IMR-90 (cell line): ENCODE data around the gene MRC1. TPM values are rescaled to one million over a fixed set of nuclear protein-coding genes. Genes with fewer than 3 reads are reported as not detected.

ENCODE experiments used
- ATAC-seq: fragments of 200-7000 bp; cut with Tn5 transposase; 2 replicates; pipeline ENCODE4 v1.9.1; 2020; ENCODE audit warnings: low read depth, mild to moderate bottlenecking, moderate library complexity
- BruUV-seq: library from RNA; stranded (reverse); fragments of 400-500 nt; replicated peaks from 2 replicates; lab custom pipeline; 2021; lab: Mats Ljungman, UMichigan
- CTCF ChIA-PET: fragments of 300-600 bp; formaldehyde crosslinking; extraction: SDS; loops from one replicate; lab custom pipeline; 2021; ENCODE audit warnings: antibody characterized with exemption; lab: Yijun Ruan, JAX
- POLR2A ChIA-PET: fragments of 300-600 bp; sonication (Branson Sonifier 250); formaldehyde crosslinking; loops from one replicate; lab custom pipeline; 2022; ENCODE audit warnings: antibody characterized with exemption; ENCODE audit not compliant: unreplicated experiment; lab: Charles Lee
- DNase-seq: peaks from one replicate; pipeline ENCODE4 v3.0.0; 2013
- H2AFZ ChIP-seq: replicated peaks from 2 replicates; pipeline ENCODE3; 2013; ENCODE audit warnings: low read length, mild to moderate bottlenecking; ENCODE audit not compliant: poor library complexity
- H2AK5ac ChIP-seq: 2 replicates; pipeline ENCODE4 v1.6.1; 2013; ENCODE audit warnings: low read depth, low read length, inconsistent platforms
- H2AK9ac ChIP-seq: replicated peaks from 2 replicates; pipeline ENCODE3; 2013; ENCODE audit warnings: mild to moderate bottlenecking, low read depth, low read length, moderate library complexity; ENCODE audit not compliant: poor library complexity
- H2BK120ac ChIP-seq: 2 replicates; pipeline ENCODE4 v1.6.1; 2013; ENCODE audit warnings: low read depth, low read length, inconsistent platforms
- H2BK15ac ChIP-seq: 3 replicates; pipeline ENCODE4 v1.6.1; 2013; ENCODE audit warnings: low read depth, low read length, inconsistent platforms
- H2BK20ac ChIP-seq: 2 replicates; pipeline ENCODE4 v1.6.1; 2013; ENCODE audit warnings: low read depth, mild to moderate bottlenecking, inconsistent platforms, low read length, moderate library complexity
- H2BK5ac ChIP-seq: 2 replicates; pipeline ENCODE4 v1.6.1; 2013; ENCODE audit warnings: mild to moderate bottlenecking, low read depth, low read length, inconsistent platforms; ENCODE audit not compliant: poor library complexity, severe bottlenecking
- H3K14ac ChIP-seq: replicated peaks from 2 replicates; pipeline ENCODE4 v1.6.1; 2013; ENCODE audit warnings: low read depth, low read length, inconsistent platforms
- H3K18ac ChIP-seq: 2 replicates; pipeline ENCODE4 v1.6.1; 2013; ENCODE audit warnings: low read depth, low read length, control low read depth
- H3K23ac ChIP-seq: 2 replicates; pipeline ENCODE4 v1.6.1; 2013; ENCODE audit warnings: low read depth, low read length, inconsistent platforms
- H3K27ac ChIP-seq: 2 replicates; pipeline ENCODE4 v1.5.1; 2013; ENCODE audit warnings: mild to moderate bottlenecking, control low read depth, low read length; ENCODE audit not compliant: insufficient read depth
- H3K27me3 ChIP-seq: 2 replicates; pipeline ENCODE4 v1.6.1; 2013; ENCODE audit warnings: low read length; ENCODE audit not compliant: control insufficient read depth, insufficient read depth
- H3K36me3 ChIP-seq: 2 replicates; pipeline ENCODE4 v1.6.1; 2013; ENCODE audit warnings: low read length, mixed read lengths; ENCODE audit not compliant: control insufficient read depth, insufficient read depth
- H3K4ac ChIP-seq: 2 replicates; pipeline ENCODE4 v1.6.1; 2013; ENCODE audit warnings: low read depth, low read length, inconsistent platforms
- H3K4me1 ChIP-seq: 2 replicates; pipeline ENCODE4 v1.6.1; 2013; ENCODE audit warnings: low read length, mixed read lengths; ENCODE audit not compliant: control insufficient read depth, insufficient read depth
- H3K4me2 ChIP-seq: 2 replicates; pipeline ENCODE4 v1.6.1; 2013; ENCODE audit warnings: low read depth, mild to moderate bottlenecking, control low read depth, low read length, moderate library complexity
- H3K4me3 ChIP-seq: 2 replicates; pipeline ENCODE4 v1.5.1; 2013; ENCODE audit warnings: low read depth, mild to moderate bottlenecking, control low read depth, low read length, moderate library complexity; ENCODE audit not compliant: insufficient read depth
- H3K56ac ChIP-seq: 2 replicates; pipeline ENCODE4 v1.6.1; 2013; ENCODE audit warnings: low read length, inconsistent platforms; ENCODE audit not compliant: insufficient read depth; ENCODE audit errors: extremely low read depth
- H3K79me1 ChIP-seq, 2 experiments: 2 replicates each; pipeline ENCODE4 v1.6.1; 2013; ENCODE audit warnings: low read length in 2 of 2, inconsistent platforms in 1 of 2, low read depth in 1 of 2
- H3K9ac ChIP-seq: 2 replicates; pipeline ENCODE4 v1.6.1; 2013; ENCODE audit warnings: low read depth, low read length, control low read depth
- H3K9me1 ChIP-seq: 2 replicates; pipeline ENCODE4 v1.6.1; 2013; ENCODE audit warnings: low read length, inconsistent platforms; ENCODE audit not compliant: insufficient read depth
- H3K9me3 ChIP-seq: 2 replicates; pipeline ENCODE4 v1.6.1; 2013; ENCODE audit warnings: low read length; ENCODE audit not compliant: control insufficient read depth, insufficient read depth
- H4K20me1 ChIP-seq: 2 replicates; pipeline ENCODE4 v1.6.1; 2013; ENCODE audit warnings: low read length, inconsistent platforms; ENCODE audit not compliant: insufficient read depth
- H4K5ac ChIP-seq: 2 replicates; pipeline ENCODE4 v1.6.1; 2013; ENCODE audit warnings: mild to moderate bottlenecking, low read depth, low read length, control low read depth
- H4K8ac ChIP-seq, 2 experiments: 2 replicates each; pipeline ENCODE4 v1.6.1; 2013; ENCODE audit warnings: low read depth in 2 of 2, low read length in 2 of 2, control low read depth in 1 of 2, inconsistent platforms in 1 of 2
- H4K91ac ChIP-seq: 2 replicates; pipeline ENCODE4 v1.6.1; 2013; ENCODE audit warnings: low read depth, low read length, inconsistent platforms; ENCODE audit not compliant: insufficient read depth
- CEBPB ChIP-seq: IDR thresholded peaks from 2 replicates; pipeline ENCODE4 v1.6.1; 2012; ENCODE audit warnings: low read depth, low read length, improper control_type of control experiment
- RAD21 ChIP-seq: IDR thresholded peaks from 2 replicates; pipeline ENCODE4 v1.6.1; 2012; ENCODE audit warnings: low read length, improper control_type of control experiment
- RFX5 ChIP-seq: IDR thresholded peaks from 2 replicates; pipeline ENCODE4 v1.8.0; 2012; ENCODE audit warnings: low read depth, mild to moderate bottlenecking, low read length, moderate library complexity
- WGBS, 2 experiments: methylation state at CpG; one replicate each; pipeline versions ENCODE4 v1.1.5 to v1.1.7; 2013; ENCODE audit warnings: missing lambda C conversion rate in 2 of 2; ENCODE audit not compliant: insufficient read length in 1 of 2; ENCODE audit errors: extremely low coverage in 2 of 2; 5-methylcytosine and 5-hydroxymethylcytosine counted together
- dilution Hi-C: fragments of 300-500 bp; cut with HindIII; formaldehyde crosslinking; loops from one replicate; pipeline ENCODE4 v1.14.3; 2018; ENCODE audit warnings: low sequenced_read_pairs; ENCODE audit not compliant: unreplicated experiment
- in situ Hi-C: fragments of 300-500 bp; cut with MboI; formaldehyde crosslinking; loops from 3 replicates; pipeline ENCODE4 v1.14.3; 2019; ENCODE audit warnings: low sequenced_read_pairs, inconsistent platforms, mixed read lengths
- intact Hi-C: fragments of 100-400 bp; cut with micrococcal nuclease; formaldehyde crosslinking; loops from 2 replicates; pipeline ENCODE4 v1.10.0; 2022
- polyA plus RNA-seq, 3 experiments: library from polyadenylated mRNA; depleted of rRNA; stranded (reverse); fragments of >200 nt; gene quantifications; 2 replicates each; pipeline ENCODE4 v1.2.3, GENCODE V29; 2012; ENCODE audit warnings: low replicate concordance in 1 of 3
- total RNA-seq: library from RNA; depleted of rRNA; stranded (reverse); fragments of >200 nt; gene quantifications from 2 replicates; pipeline ENCODE4 v1.2.3, GENCODE V29; 2012

MRC1 gene
- total and polyA plus RNA-seq, 2 of the 4 experiments (the other 2 are of a cell fraction): not detected

DNA sequence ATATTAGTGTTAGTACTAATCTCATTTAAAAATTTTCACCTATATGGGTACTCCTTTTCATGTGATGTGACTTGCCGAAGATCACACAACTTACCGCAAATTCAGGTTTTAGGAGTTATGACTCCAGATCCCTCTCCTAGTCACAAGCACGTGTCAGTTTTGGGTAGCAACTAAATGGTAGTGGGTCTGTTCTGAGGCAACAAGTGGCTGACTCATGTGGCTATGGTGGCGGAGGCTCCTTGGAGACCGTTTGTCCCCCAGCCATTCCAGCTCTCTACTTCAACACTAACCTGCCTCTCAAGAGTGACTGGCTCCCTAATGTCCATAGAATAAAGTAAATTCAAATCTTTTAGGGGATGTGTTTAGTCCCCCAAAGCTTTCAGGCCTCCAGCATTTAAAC, 39.5 kb downstream of the MRC1 start:
- Histone ChIP-seq H3K27me3 (peaks cover 15% of the 10 kb centered on the region), H3K4me3 (no peak overlapping the region), H3K23ac (no peak overlapping the region), H2AK5ac (no peak overlapping the region), H2BK20ac (no peak overlapping the region), H3K9me1 (no peaks in the 10 kb centered on the region), H3K4ac (no peak overlapping the region), H4K8ac (no peak overlapping the region), H2AK9ac (no peak overlapping the region), H3K9me3 (no peaks in the 10 kb centered on the region), H3K79me1 (no peaks in the 10 kb centered on the region), H4K5ac (no peak overlapping the region), H3K36me3 (no peaks in the 10 kb centered on the region), H3K56ac (no peak overlapping the region), H3K14ac (no peak overlapping the region), H2AFZ (no peak overlapping the region), H3K4me1 (no peaks in the 10 kb centered on the region), H3K4me2 (no peak overlapping the region), H2BK5ac (no peak overlapping the region), H3K27ac (no peak overlapping the region), H3K18ac (no peak overlapping the region), H3K9ac (no peak overlapping the region), H2BK15ac (no peak overlapping the region), H4K20me1 (no peaks in the 10 kb centered on the region), H4K91ac (no peak overlapping the region), H2BK120ac (no peak overlapping the region)
- CTCF ChIA-PET: interaction anchor here (0.7 to 4.0 kb wide), 3 partner anchors 21 to 368 kb away, joined by 3 to 20 read pairs (median 3); no protein-coding TSS in a partner anchor
- TF ChIP-seq RAD21 (no peak), CEBPB (no peak), RFX5 (no peak)
- no CpG with 5 or more reads among the region's 5 CpGs for WGBS, 2 experiments
- ATAC-seq (no peak), DNase-seq (no peak)
- in situ Hi-C loops: loop anchor here (5.0 kb wide), 1 partner anchor 369 kb away; no protein-coding TSS in a partner anchor
- intact Hi-C loops: loop anchor here (5.0 kb wide), 1 partner anchor 241 kb away; no protein-coding TSS in a partner anchor
- dilution Hi-C loops: no loop called here
- no TSS peak for BruUV-seq
- POLR2A ChIA-PET: no interaction called here
